ENCODE measurements around the gene PTPRH. TPM values are rescaled to one million over a fixed set of nuclear protein-coding genes. Genes with fewer than 3 reads are reported as not detected.

PTPRH gene
- total and polyA plus RNA-seq, 9 of the 15 experiments (the other 6 are each of a cell fraction or from before 2014, with no cell fraction given) = 0.87 to 34.3 (median 22.7) TPM

- peak; percentile 82 for TF ChIP-seq L3MBTL2 (IDR thresholded peaks at IDR 0.05)
- no peak for TF ChIP-seq PTTG1 (tag; IDR thresholded peaks at IDR 0.05; ENCODE audit: low read depth)
- TF ChIP-seq NR2C1 (IDR thresholded peaks at IDR 0.05) = peak; percentile 28; the same call in 1 of the 2 replicates
- peak; percentile 20; the same call in 1 of the 2 replicates for TF ChIP-seq NR2C1 (tag; IDR thresholded peaks at IDR 0.05)
- no peak for TF ChIP-seq TSHZ1 (CRISPR knock-in tag; IDR thresholded peaks at IDR 0.05)
- no peak for TF ChIP-seq ZNF408 (CRISPR knock-in tag; IDR thresholded peaks at IDR 0.05; ENCODE audit: low read depth)
- no peak for TF ChIP-seq ZNF280A (IDR thresholded peaks at IDR 0.05; ENCODE audit: low read depth, partially characterized antibody)
- no peak for TF ChIP-seq PTRF (tag; IDR thresholded peaks at IDR 0.05)
- no peak for TF ChIP-seq SIRT6 (IDR thresholded peaks at IDR 0.05; ENCODE audit: low read depth, low read length)
- no peak for TF ChIP-seq THRB (CRISPR knock-in tag; conservative IDR thresholded peaks at IDR 0.05)
- TF ChIP-seq EP300 (IDR thresholded peaks at IDR 0.05; ENCODE audit: low read length) = peak; percentile 72
- no peak for TF ChIP-seq ZNF395 (CRISPR knock-in tag; IDR thresholded peaks at IDR 0.05)
- no peak for TF ChIP-seq ELF4 (CRISPR knock-in tag; IDR thresholded peaks at IDR 0.05)
- no peak for TF ChIP-seq HSF4 (CRISPR knock-in tag; IDR thresholded peaks at IDR 0.05; ENCODE audit: borderline replicate concordance)
- TF ChIP-seq GABPA (tag; conservative IDR thresholded peaks at IDR 0.05; ENCODE audit: low read depth) = peak; percentile 39; the same call in 1 of the 2 replicates
- no peak; the same call in 1 of the 2 replicates for TF ChIP-seq CHD2 (IDR thresholded peaks at IDR 0.05; ENCODE audit: low read depth, low read length)
- TF ChIP-seq CEBPG (CRISPR knock-in tag; IDR thresholded peaks at IDR 0.05) = no peak
- TF ChIP-seq CEBPG (tag; conservative IDR thresholded peaks at IDR 0.05 in 1 of 2, IDR thresholded peaks at IDR 0.05 in 1 of 2) = no peak
Observed at GRCh38 chr19:55206664-55207500, 2.4 kb downstream of the PTPRH start (continued).

Data from K562 (cell line).